ENCODE measurements around the gene MSRB1.
A peak's percentile ranks its signal among the peaks of the same experiment; 100 is the strongest.
"Not testable (repeated sequence)": the region's sequence is repeated elsewhere in the genome, so short reads cannot be mapped to it uniquely, and the experiment has no call there.

Gene MSRB1

GRCh38 chr16:1915732-1916639 is 27.0 kb downstream of the MSRB1 start:
- no peak for DNase-seq (ENCODE audit: low spot score)

- DNase-seq (ENCODE audit: low spot score), result no peak
These were observed 28.0 kb downstream of the MSRB1 start for GRCh38 chr16:1914988-1915387.

- no peak for DNase-seq (ENCODE audit: low spot score)
These were observed 28.9 kb downstream of the MSRB1 start for GRCh38 chr16:1914084-1914608.

GRCh38 chr16:1913327-1914083 is 29.5 kb downstream of the MSRB1 start:
- DNase-seq (ENCODE audit: low spot score), result no peak

- no peak for DNase-seq (ENCODE audit: low spot score)
These were observed 30.8 kb downstream of the MSRB1 start for GRCh38 chr16:1912215-1912543.

GRCh38 chr16:1911467-1912214 is 31.4 kb downstream of the MSRB1 start:
- no peak for DNase-seq (ENCODE audit: low spot score)

GRCh38 chr16:1909561-1910231 is 33.3 kb downstream of the MSRB1 start:
- DNase-seq (ENCODE audit: low spot score), result no peak

GRCh38 chr16:1908983-1909382 is 34.0 kb downstream of the MSRB1 start:
- DNase-seq (ENCODE audit: low spot score), result no peak

- no peak for DNase-seq (ENCODE audit: low spot score)
These were observed 34.8 kb downstream of the MSRB1 start for GRCh38 chr16:1908184-1908583.

GRCh38 chr16:1907226-1907860 is 35.7 kb downstream of the MSRB1 start:
- no peak for DNase-seq (ENCODE audit: low spot score)

- DNase-seq (ENCODE audit: low spot score), result no peak
These were observed 36.2 kb downstream of the MSRB1 start for GRCh38 chr16:1906846-1907165.

GRCh38 chr16:1906055-1906845 is 36.7 kb downstream of the MSRB1 start:
- DNase-seq (ENCODE audit: low spot score), result no peak

GRCh38 chr16:1903845-1904840 is 38.9 kb downstream of the MSRB1 start:
- DNase-seq (ENCODE audit: low spot score), result no peak

GRCh38 chr16:1903220-1903574 is 39.8 kb downstream of the MSRB1 start:
- DNase-seq (ENCODE audit: low spot score), result no peak

- peak; percentile 6 for DNase-seq (ENCODE audit: low spot score)
These were observed 40.3 kb downstream of the MSRB1 start for GRCh38 chr16:1902547-1903219.

GRCh38 chr16:1900452-1900774 is 42.6 kb downstream of the MSRB1 start:
- DNase-seq (ENCODE audit: low spot score), result no peak

GRCh38 chr16:1899641-1900451 is 43.2 kb downstream of the MSRB1 start:
- no peak for DNase-seq (ENCODE audit: low spot score)

- DNase-seq (ENCODE audit: low spot score), result not testable (repeated sequence)
These were observed 45.3 kb downstream of the MSRB1 start for GRCh38 chr16:1897692-1898091.

Measured in pons (tissue), 1 donor.